WERI-Rb-1 (cell line): ENCODE results near the gene PCSK6.
"Not testable (repeated sequence)": the region's sequence is repeated elsewhere in the genome, so short reads cannot be mapped to it uniquely, and the experiment has no call there.

Experiments used
- DNase-seq: peaks from one replicate; pipeline ENCODE4 v3.0.0-alpha.2; 2020
- H3K27ac ChIP-seq: fragments of 250-450 bp; sonication (Bioruptor Pico); 2 replicates; pipeline ENCODE4 v1.5.1; 2020; ENCODE audit warnings: mild to moderate bottlenecking, moderate library complexity
- H3K27me3 ChIP-seq: fragments of 250-450 bp; sonication (Bioruptor Pico); 2 replicates; pipeline ENCODE4 v1.5.1; 2021; ENCODE audit warnings: mild to moderate bottlenecking, low read depth, moderate library complexity; ENCODE audit not compliant: insufficient read depth, severe bottlenecking
- H3K36me3 ChIP-seq: fragments of 250-450 bp; sonication (Bioruptor Pico); 2 replicates; pipeline ENCODE4 v1.5.1; 2020; ENCODE audit warnings: mild to moderate bottlenecking, moderate library complexity
- H3K4me3 ChIP-seq: 2 replicates; pipeline ENCODE4 v1.5.1; 2011; ENCODE audit warnings: low read depth, mild to moderate bottlenecking, control low read depth, low read length
- H3K9me3 ChIP-seq: fragments of 250-450 bp; sonication (Bioruptor Pico); 2 replicates; pipeline ENCODE4 v1.5.1; 2021; ENCODE audit warnings: mild to moderate bottlenecking, moderate library complexity; ENCODE audit not compliant: severe bottlenecking
- TF ChIP-seq, protein P1 (sequence below): IDR thresholded peaks from 2 replicates; pipeline ENCODE4 v1.5.1; 2011; ENCODE audit warnings: low read depth, mild to moderate bottlenecking, control low read depth, inconsistent platforms, low read length

Gene PCSK6

DNA sequence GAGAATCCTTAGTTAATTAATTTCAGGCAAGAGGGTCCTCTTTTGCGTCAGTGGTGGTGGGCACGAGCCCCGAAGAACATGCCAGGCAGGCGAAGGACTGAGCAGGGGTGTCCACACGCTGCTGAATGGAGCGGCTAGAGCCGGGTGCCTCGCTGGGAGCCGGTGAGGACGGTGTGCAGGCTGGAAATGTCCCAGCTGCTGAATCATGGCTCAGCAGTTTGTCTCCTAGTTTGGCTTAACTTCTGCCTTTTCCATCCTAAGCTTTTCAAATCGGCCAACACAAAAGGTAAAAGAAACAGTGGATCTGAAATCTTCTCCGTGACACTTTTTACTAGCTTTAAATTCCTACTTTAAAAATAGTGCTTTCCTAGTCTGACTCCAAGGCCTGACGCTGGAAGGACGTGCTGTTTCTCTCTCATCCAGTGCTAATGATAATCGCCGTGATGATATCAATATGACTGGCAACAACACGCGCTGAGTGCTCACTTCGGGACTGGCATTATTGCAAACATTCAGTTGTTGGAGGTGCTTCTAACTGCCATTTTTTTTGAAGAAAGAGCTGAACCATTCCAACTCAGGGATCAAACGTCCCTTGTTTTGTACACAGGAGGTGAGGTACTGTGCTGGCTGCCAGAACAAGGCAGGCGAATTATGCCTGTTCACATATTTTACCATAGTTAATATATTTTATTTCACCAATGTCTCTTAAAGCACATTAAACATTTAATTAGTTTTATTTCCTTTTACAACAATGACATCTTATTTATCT, 19.8 kb downstream of the PCSK6 start:
- H3K4me3 ChIP-seq = no peak overlapping the region
- DNase-seq = no peak
- H3K9me3 ChIP-seq = no peaks in the 10 kb centered on the region
- no peaks in the 10 kb centered on the region for H3K36me3 ChIP-seq
- no peaks in the 10 kb centered on the region for H3K27me3 ChIP-seq
- TF ChIP-seq, protein P1, sequence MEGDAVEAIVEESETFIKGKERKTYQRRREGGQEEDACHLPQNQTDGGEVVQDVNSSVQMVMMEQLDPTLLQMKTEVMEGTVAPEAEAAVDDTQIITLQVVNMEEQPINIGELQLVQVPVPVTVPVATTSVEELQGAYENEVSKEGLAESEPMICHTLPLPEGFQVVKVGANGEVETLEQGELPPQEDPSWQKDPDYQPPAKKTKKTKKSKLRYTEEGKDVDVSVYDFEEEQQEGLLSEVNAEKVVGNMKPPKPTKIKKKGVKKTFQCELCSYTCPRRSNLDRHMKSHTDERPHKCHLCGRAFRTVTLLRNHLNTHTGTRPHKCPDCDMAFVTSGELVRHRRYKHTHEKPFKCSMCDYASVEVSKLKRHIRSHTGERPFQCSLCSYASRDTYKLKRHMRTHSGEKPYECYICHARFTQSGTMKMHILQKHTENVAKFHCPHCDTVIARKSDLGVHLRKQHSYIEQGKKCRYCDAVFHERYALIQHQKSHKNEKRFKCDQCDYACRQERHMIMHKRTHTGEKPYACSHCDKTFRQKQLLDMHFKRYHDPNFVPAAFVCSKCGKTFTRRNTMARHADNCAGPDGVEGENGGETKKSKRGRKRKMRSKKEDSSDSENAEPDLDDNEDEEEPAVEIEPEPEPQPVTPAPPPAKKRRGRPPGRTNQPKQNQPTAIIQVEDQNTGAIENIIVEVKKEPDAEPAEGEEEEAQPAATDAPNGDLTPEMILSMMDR = no peak
- H3K27ac ChIP-seq = no peak overlapping the region

DNA sequence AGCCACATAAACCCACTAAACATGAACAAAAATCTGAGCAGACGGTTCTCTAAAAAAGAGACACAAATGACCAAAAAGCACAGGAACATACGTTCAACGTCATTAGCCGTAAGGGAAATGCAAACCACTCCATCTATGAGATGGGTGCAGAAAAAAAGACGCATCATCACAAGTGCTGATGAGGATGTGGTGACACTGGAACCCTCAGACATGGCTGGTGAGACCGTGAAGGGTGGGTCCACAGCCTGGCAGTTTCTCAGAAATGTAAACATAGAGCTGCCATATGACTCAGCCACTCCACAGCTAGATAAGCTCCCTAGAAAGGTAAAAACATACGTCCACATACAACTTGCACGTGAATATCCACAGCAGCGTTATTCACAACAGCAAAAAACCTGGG, 23.3 kb downstream of the PCSK6 start:
- DNase-seq = no peak
- no peak overlapping the region for H3K4me3 ChIP-seq
- no peaks in the 10 kb centered on the region for H3K27me3 ChIP-seq
- TF ChIP-seq, protein P1 = no peak
- H3K36me3 ChIP-seq = no peaks in the 10 kb centered on the region
- no peak overlapping the region for H3K27ac ChIP-seq
- H3K9me3 ChIP-seq = no peaks in the 10 kb centered on the region

DNA sequence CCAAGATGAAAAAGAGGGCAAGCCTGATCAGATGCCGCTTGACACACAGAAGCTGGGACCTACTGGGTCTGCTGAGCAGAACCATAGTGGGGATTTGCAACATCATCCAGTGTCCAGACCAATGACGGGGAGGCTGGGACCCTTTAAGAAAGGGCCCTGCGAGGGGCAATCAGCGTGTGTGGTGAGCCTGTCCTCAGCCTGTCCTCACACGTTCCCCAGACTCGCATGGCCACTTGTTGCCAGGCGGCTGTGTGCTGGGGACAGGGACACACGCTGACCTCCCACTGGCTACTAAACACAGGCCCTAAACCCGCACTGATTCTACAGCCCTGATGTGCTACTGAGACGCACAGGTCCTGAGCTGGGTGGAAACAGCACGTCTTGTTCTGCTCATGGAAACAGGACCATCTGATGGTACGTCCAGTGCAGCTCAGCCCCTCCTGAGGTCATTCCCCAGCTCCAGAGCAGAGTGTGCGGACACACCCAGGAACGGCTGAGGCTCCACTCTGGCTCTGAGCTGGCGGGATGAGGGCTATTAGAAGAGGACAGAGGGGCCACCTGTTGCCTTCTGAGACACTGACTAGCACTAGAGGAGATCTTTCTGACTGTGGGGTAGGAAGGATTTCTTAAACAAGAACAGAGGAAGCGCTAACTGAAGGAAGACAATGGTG, 24.4 kb downstream of the PCSK6 start:
- no peak for DNase-seq
- Histone ChIP-seq H3K4me3 (no peak overlapping the region), H3K27me3 (no peaks in the 10 kb centered on the region), H3K9me3 (no peaks in the 10 kb centered on the region), H3K36me3 (no peaks in the 10 kb centered on the region), H3K27ac (no peak overlapping the region)
- TF ChIP-seq, protein P1 = no peak

DNA sequence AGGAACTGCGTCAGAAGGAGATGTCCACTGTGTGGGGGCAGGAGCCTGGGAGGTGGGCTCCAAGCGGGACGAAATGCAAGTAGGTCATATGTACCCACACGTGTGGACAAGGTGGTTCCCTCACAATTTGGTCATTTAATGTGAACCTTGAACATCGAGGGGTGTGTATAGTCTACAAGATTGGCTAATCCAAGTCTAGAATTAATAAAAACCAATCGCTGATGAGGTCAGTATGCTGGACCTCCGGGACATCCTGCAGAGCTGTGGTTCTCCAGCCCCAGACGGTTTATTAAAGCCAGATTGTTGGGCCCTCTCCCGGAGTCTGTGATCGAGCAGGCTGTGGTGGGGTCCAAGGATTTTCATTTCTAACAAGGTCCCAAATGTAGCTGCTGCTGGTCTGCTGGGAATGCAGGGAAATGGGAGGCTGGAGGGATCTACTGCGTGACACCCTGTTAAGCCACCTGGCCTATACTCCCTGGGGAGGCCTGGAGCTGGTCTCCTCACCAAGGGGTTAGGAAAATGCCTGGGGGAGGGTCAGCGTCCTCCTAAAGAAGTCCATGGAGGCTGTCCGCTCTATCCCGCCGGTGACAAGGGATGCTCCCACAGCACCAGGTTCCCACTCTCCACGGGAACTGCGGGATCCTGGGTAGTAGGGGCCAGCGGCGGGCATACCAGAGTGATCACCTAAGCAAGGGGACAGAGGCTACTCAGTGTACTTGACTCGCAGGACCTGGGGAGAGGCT, 25.1 kb downstream of the PCSK6 start:
- Histone ChIP-seq H3K27me3 (no peaks in the 10 kb centered on the region), H3K36me3 (no peaks in the 10 kb centered on the region), H3K9me3 (no peaks in the 10 kb centered on the region), H3K27ac (no peak overlapping the region), H3K4me3 (no peak overlapping the region)
- no peak for DNase-seq
- TF ChIP-seq, protein P1 = no peak

DNA sequence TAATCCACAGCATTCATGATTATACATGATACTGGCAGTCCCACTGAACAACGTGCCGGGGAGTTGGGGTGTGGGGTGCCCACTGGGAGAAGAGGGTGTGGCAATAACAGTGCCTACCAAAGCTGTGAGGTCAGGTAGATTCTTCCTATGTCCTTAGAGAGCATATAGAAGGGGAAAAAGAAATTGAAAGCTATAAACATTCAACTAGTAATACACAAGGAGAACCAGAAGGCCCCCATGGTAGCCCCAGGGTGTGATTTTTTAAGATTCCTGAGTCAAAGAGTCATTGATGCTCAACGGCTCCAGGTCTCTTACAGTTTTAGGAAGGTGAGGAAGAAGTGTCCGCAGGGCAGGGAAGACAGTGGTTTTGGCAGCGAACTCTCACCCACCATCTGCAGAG, 25.8 kb downstream of the PCSK6 start:
- not testable (repeated sequence) for H3K9me3 ChIP-seq, DNase-seq, H3K27ac ChIP-seq, H3K27me3 ChIP-seq, H3K36me3 ChIP-seq, H3K4me3 ChIP-seq

DNA sequence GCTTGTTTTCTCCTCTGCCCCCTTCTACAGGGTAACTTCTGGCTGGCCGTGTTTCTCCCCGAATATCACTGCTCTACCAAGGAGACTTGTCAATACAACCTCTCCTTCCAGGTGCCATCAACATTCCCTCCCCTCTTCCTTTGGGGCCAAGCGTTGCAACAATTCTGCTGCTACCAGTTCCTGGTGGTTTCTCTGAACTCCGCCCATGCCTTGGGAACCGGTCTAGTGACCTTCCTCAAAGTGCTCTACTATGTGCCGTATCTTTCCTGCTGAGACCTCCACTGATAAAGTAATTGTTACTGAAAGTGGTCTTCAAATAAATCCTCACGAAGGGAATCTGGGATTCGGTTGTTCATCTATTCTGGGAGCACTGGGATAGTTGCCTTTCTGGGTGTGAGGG, 26.2 kb downstream of the PCSK6 start:
- Histone ChIP-seq H3K27me3 (no peaks in the 10 kb centered on the region), H3K4me3 (no peak overlapping the region), H3K36me3 (no peaks in the 10 kb centered on the region), H3K27ac (no peak overlapping the region), H3K9me3 (no peaks in the 10 kb centered on the region)
- TF ChIP-seq, protein P1 = no peak
- no peak for DNase-seq
